ENCODE data around the gene SHROOM3. TPM values are rescaled to one million over a fixed set of nuclear protein-coding genes. Genes with fewer than 3 reads are reported as not detected.

SHROOM3 gene
- total RNA-seq, 1 donor from 2014 or later: 6.9 TPM

- no peaks in the 10 kb centered on the region for H3K27me3 ChIP-seq
- no peaks in the 10 kb centered on the region for H3K9me3 ChIP-seq
- intact Hi-C loops (cut with DNase I): no loop called here
- TF ChIP-seq POLR2A (IDR thresholded peaks at IDR 0.05): no peak
- no peak for TF ChIP-seq POLR2AphosphoS5 (IDR thresholded peaks at IDR 0.05; ENCODE audit: insufficient read depth in 1 of 2, low read depth in 1 of 2)
- peaks cover 4% of the 10 kb centered on the region for H3K4me1 ChIP-seq
- no peaks in the 10 kb centered on the region for H3K36me3 ChIP-seq
- H3K27ac ChIP-seq: no peak overlapping the region
- no peak overlapping the region for H3K4me3 ChIP-seq
- no peak for DNase-seq (ENCODE audit: extremely low spot score in 2 of 2)
These were observed 175.9 kb downstream of the SHROOM3 start for GRCh38 chr4:76610751-76611547.

- Histone ChIP-seq H3K4me1 (peaks cover 4% of the 10 kb centered on the region), H3K9me3 (no peaks in the 10 kb centered on the region), H3K27me3 (no peaks in the 10 kb centered on the region), H3K27ac (no peak overlapping the region), H3K36me3 (no peaks in the 10 kb centered on the region), H3K4me3 (no peak overlapping the region)
- DNase-seq (ENCODE audit: extremely low spot score in 2 of 2): no peak
- intact Hi-C loops (cut with DNase I): no loop called here
- TF ChIP-seq POLR2A (IDR thresholded peaks at IDR 0.05) (no peak), POLR2AphosphoS5 (IDR thresholded peaks at IDR 0.05; ENCODE audit: insufficient read depth in 1 of 2, low read depth in 1 of 2) (no peak), CTCF (IDR thresholded peaks at IDR 0.05) (no peak)
These were observed 176.7 kb downstream of the SHROOM3 start for GRCh38 chr4:76611616-76612207.

- Histone ChIP-seq H3K9me3 (no peaks in the 10 kb centered on the region), H3K4me3 (no peak overlapping the region), H3K36me3 (no peaks in the 10 kb centered on the region), H3K27ac (no peak overlapping the region), H3K27me3 (no peaks in the 10 kb centered on the region), H3K4me1 (no peaks in the 10 kb centered on the region)
- DNase-seq (ENCODE audit: extremely low spot score in 2 of 2): no peak
- intact Hi-C loops (cut with DNase I): no loop called here
- no peak for TF ChIP-seq POLR2A (IDR thresholded peaks at IDR 0.05)
- TF ChIP-seq POLR2AphosphoS5 (IDR thresholded peaks at IDR 0.05; ENCODE audit: insufficient read depth in 1 of 2, low read depth in 1 of 2): no peak
- TF ChIP-seq CTCF (IDR thresholded peaks at IDR 0.05): no peak
These were observed 179.6 kb downstream of the SHROOM3 start for GRCh38 chr4:76614589-76614988.

- no peak for TF ChIP-seq CTCF (IDR thresholded peaks at IDR 0.05)
- no peak for TF ChIP-seq POLR2AphosphoS5 (IDR thresholded peaks at IDR 0.05; ENCODE audit: insufficient read depth in 1 of 2, low read depth in 1 of 2)
- no peak for TF ChIP-seq POLR2A (IDR thresholded peaks at IDR 0.05)
- Histone ChIP-seq H3K27ac (no peak overlapping the region), H3K9me3 (no peaks in the 10 kb centered on the region), H3K4me1 (no peaks in the 10 kb centered on the region), H3K36me3 (no peaks in the 10 kb centered on the region), H3K4me3 (no peak overlapping the region), H3K27me3 (no peaks in the 10 kb centered on the region)
- intact Hi-C loops (cut with DNase I): no loop called here
- DNase-seq (ENCODE audit: extremely low spot score in 2 of 2): no peak
These were observed 181.0 kb downstream of the SHROOM3 start for GRCh38 chr4:76615999-76616398.

GRCh38 chr4:76616526-76616925 lies 181.5 kb downstream of the SHROOM3 start:
- no peak for DNase-seq (ENCODE audit: extremely low spot score in 2 of 2)
- H3K27ac ChIP-seq: no peak overlapping the region
- no peak for TF ChIP-seq POLR2A (IDR thresholded peaks at IDR 0.05)
- no peak overlapping the region for H3K4me3 ChIP-seq
- peaks cover under 1% of the 10 kb centered on the region for H3K4me1 ChIP-seq
- intact Hi-C loops (cut with DNase I): no loop called here
- H3K36me3 ChIP-seq: no peaks in the 10 kb centered on the region
- no peaks in the 10 kb centered on the region for H3K27me3 ChIP-seq
- H3K9me3 ChIP-seq: no peaks in the 10 kb centered on the region
